Ishikawa (cell line): ENCODE measurements around the gene CCDC92B.

Experiments
- EP300 ChIP-seq: IDR thresholded peaks from 2 replicates; pipeline ENCODE4 v1.6.1; 2012; ENCODE audit warnings: borderline replicate concordance
- NFIC ChIP-seq: IDR thresholded peaks from 2 replicates; pipeline ENCODE4 v1.6.1; 2012
- RAD21 ChIP-seq: IDR thresholded peaks from 2 replicates; pipeline ENCODE4 v1.6.1; 2012; ENCODE audit warnings: low read depth
- REST ChIP-seq: IDR thresholded peaks from 2 replicates; pipeline ENCODE4 v1.6.1; 2012; ENCODE audit warnings: low read depth, mild to moderate bottlenecking
- TAF1 ChIP-seq: IDR thresholded peaks from 2 replicates; pipeline ENCODE4 v1.6.1; 2012; ENCODE audit warnings: low read depth, mild to moderate bottlenecking
- TEAD4 ChIP-seq: IDR thresholded peaks from 2 replicates; pipeline ENCODE4 v1.6.1; 2012

GRCh38 chr17:2751491-2751890 is 2.0 kb upstream of the CCDC92B start:
- TF ChIP-seq EP300: no peak
- no peak for TF ChIP-seq TEAD4
- TF ChIP-seq REST: no peak
- TF ChIP-seq TAF1: no peak
- no peak for TF ChIP-seq RAD21
- no peak for TF ChIP-seq NFIC
